Skeletal muscle satellite cell (primary cell): ENCODE results near the gene HLA-B.
"Not testable (repeated sequence)": the region's sequence is repeated elsewhere in the genome, so short reads cannot be mapped to it uniquely, and the experiment has no call there.

Experiments
- H3K27me3 ChIP-seq: 2 replicates; pipeline ENCODE4 v1.7.0; 2013; ENCODE audit warnings: low read length; ENCODE audit not compliant: control insufficient read depth, insufficient read depth
- H3K36me3 ChIP-seq: 2 replicates; pipeline ENCODE4 v1.7.0; 2013; ENCODE audit warnings: mild to moderate bottlenecking, control low read depth, low read length; ENCODE audit not compliant: insufficient read depth
- H3K4me1 ChIP-seq: 2 replicates; pipeline ENCODE4 v1.7.0; 2013; ENCODE audit warnings: low read length; ENCODE audit not compliant: control insufficient read depth, insufficient read depth
- H3K4me2 ChIP-seq: 2 replicates; pipeline ENCODE4 v1.7.0; 2013; ENCODE audit warnings: mild to moderate bottlenecking, low read length
- H3K4me3 ChIP-seq: 2 replicates; pipeline ENCODE4 v1.7.0; 2013; ENCODE audit warnings: low read length
- H3K9ac ChIP-seq: 2 replicates; pipeline ENCODE4 v1.7.0; 2013; ENCODE audit warnings: mild to moderate bottlenecking, low read depth, low read length, moderate library complexity
- H3K9me3 ChIP-seq: replicated peaks from 2 replicates; pipeline ENCODE4 v1.7.0; 2013; ENCODE audit warnings: mild to moderate bottlenecking, control low read depth, low read length

Gene HLA-B

GRCh38 chr6:31378721-31379103, 21.7 kb upstream of the HLA-B start:
- H3K36me3 ChIP-seq = no peaks in the 10 kb centered on the region
- H3K4me1 ChIP-seq = no peaks in the 10 kb centered on the region
- H3K4me3 ChIP-seq = no peak overlapping the region
- peaks cover 63% of the 10 kb centered on the region for H3K27me3 ChIP-seq
- no peak overlapping the region for H3K9ac ChIP-seq
- H3K4me2 ChIP-seq = no peak overlapping the region
- H3K9me3 ChIP-seq = no peaks in the 10 kb centered on the region

GRCh38 chr6:31378062-31378720, 21.2 kb upstream of the HLA-B start:
- no peaks in the 10 kb centered on the region for H3K9me3 ChIP-seq
- H3K4me2 ChIP-seq = no peak overlapping the region
- no peak overlapping the region for H3K9ac ChIP-seq
- H3K4me3 ChIP-seq = no peak overlapping the region
- no peaks in the 10 kb centered on the region for H3K4me1 ChIP-seq
- H3K36me3 ChIP-seq = no peaks in the 10 kb centered on the region
- peaks cover 63% of the 10 kb centered on the region for H3K27me3 ChIP-seq

GRCh38 chr6:31377029-31377428, 20.1 kb upstream of the HLA-B start:
- H3K36me3 ChIP-seq = no peaks in the 10 kb centered on the region
- H3K4me1 ChIP-seq = no peaks in the 10 kb centered on the region
- H3K27me3 ChIP-seq = peaks cover 64% of the 10 kb centered on the region
- H3K9ac ChIP-seq = no peak overlapping the region
- no peaks in the 10 kb centered on the region for H3K9me3 ChIP-seq
- no peak overlapping the region for H3K4me2 ChIP-seq
- no peak overlapping the region for H3K4me3 ChIP-seq

GRCh38 chr6:31375699-31376098, 18.7 kb upstream of the HLA-B start:
- H3K4me3 ChIP-seq = no peak overlapping the region
- H3K9ac ChIP-seq = no peak overlapping the region
- H3K27me3 ChIP-seq = peaks cover 53% of the 10 kb centered on the region
- no peak overlapping the region for H3K4me2 ChIP-seq
- H3K36me3 ChIP-seq = no peaks in the 10 kb centered on the region
- no peaks in the 10 kb centered on the region for H3K4me1 ChIP-seq
- H3K9me3 ChIP-seq = no peaks in the 10 kb centered on the region

GRCh38 chr6:31374118-31374517, 17.1 kb upstream of the HLA-B start:
- H3K36me3 ChIP-seq, H3K4me2 ChIP-seq, H3K4me3 ChIP-seq, H3K9ac ChIP-seq, H3K9me3 ChIP-seq, H3K4me1 ChIP-seq: not testable (repeated sequence)
- peaks cover 48% of the 10 kb centered on the region for H3K27me3 ChIP-seq

- no peak overlapping the region for H3K4me2 ChIP-seq
- H3K9me3 ChIP-seq = no peaks in the 10 kb centered on the region
- H3K27me3 ChIP-seq = peaks cover 63% of the 10 kb centered on the region
- no peaks in the 10 kb centered on the region for H3K36me3 ChIP-seq
- H3K4me3 ChIP-seq = no peak overlapping the region
- no peak overlapping the region for H3K9ac ChIP-seq
- H3K4me1 ChIP-seq = peaks cover 6% of the 10 kb centered on the region
These were observed 11.5 kb upstream of the HLA-B start for GRCh38 chr6:31368461-31368860.

GRCh38 chr6:31366693-31367470, 9.9 kb upstream of the HLA-B start:
- H3K36me3 ChIP-seq = no peaks in the 10 kb centered on the region
- peak overlapping the region; percentile 70 for H3K4me2 ChIP-seq
- H3K9me3 ChIP-seq = no peaks in the 10 kb centered on the region
- H3K9ac ChIP-seq = no peak overlapping the region
- H3K27me3 ChIP-seq = peaks cover 70% of the 10 kb centered on the region
- H3K4me3 ChIP-seq = no peak overlapping the region
- H3K4me1 ChIP-seq = peaks cover 6% of the 10 kb centered on the region

- Histone ChIP-seq H3K27me3 (peaks cover 78% of the 10 kb centered on the region), H3K9me3 (no peaks in the 10 kb centered on the region), H3K9ac (no peak overlapping the region), H3K4me2 (no peak overlapping the region), H3K36me3 (no peaks in the 10 kb centered on the region), H3K4me1 (peaks cover 6% of the 10 kb centered on the region), H3K4me3 (no peak overlapping the region)
These were observed 8.9 kb upstream of the HLA-B start for GRCh38 chr6:31365864-31366263.

- Histone ChIP-seq H3K4me2 (no peak overlapping the region), H3K27me3 (peaks cover 79% of the 10 kb centered on the region), H3K9me3 (no peaks in the 10 kb centered on the region), H3K9ac (no peak overlapping the region), H3K4me1 (peaks cover 6% of the 10 kb centered on the region), H3K36me3 (no peaks in the 10 kb centered on the region), H3K4me3 (no peak overlapping the region)
These were observed 6.8 kb upstream of the HLA-B start for GRCh38 chr6:31363811-31364210.

- Histone ChIP-seq H3K9me3 (no peaks in the 10 kb centered on the region), H3K9ac (no peak overlapping the region), H3K27me3 (peaks cover 79% of the 10 kb centered on the region)
These were observed 5.8 kb upstream of the HLA-B start for GRCh38 chr6:31362751-31363150.

DNA sequence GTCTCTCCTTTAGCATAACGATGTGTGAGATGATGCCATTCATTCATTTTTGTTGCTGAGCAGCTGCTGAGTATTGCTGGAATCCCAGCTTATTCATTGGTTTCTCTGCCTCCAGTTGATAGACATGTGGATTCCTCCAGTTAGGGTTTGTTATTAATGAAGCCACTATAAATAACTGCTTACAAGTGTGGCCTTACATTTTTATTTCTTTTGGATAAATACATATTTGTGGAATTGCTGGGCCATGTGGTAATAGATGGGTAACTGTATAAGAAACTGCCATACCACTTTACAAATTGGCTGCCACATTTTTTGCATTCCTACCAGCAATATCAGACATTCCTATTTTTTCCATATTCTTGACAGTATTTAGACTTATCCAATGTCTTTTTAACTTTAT, 2.6 kb upstream of the HLA-B start:
- Histone ChIP-seq H3K9ac (no peak overlapping the region), H3K4me2 (no peak overlapping the region), H3K4me3 (no peak overlapping the region), H3K4me1 (no peaks in the 10 kb centered on the region), H3K27me3 (peaks cover 59% of the 10 kb centered on the region), H3K9me3 (no peaks in the 10 kb centered on the region), H3K36me3 (no peaks in the 10 kb centered on the region)

More at GRCh38 chr6:31362751-31363150, 5.8 kb upstream of the HLA-B start:
- peaks cover 6% of the 10 kb centered on the region for H3K4me1 ChIP-seq
- no peak overlapping the region for H3K4me2 ChIP-seq
- no peaks in the 10 kb centered on the region for H3K36me3 ChIP-seq
- no peak overlapping the region for H3K4me3 ChIP-seq

- H3K4me3 ChIP-seq = no peak overlapping the region
- no peaks in the 10 kb centered on the region for H3K9me3 ChIP-seq
- H3K27me3 ChIP-seq = peaks cover 56% of the 10 kb centered on the region
These were observed 1.3 kb upstream of the HLA-B start for GRCh38 chr6:31358302-31358701.

More at GRCh38 chr6:31358302-31358701, 1.3 kb upstream of the HLA-B start:
- Histone ChIP-seq H3K4me1 (no peaks in the 10 kb centered on the region), H3K36me3 (no peaks in the 10 kb centered on the region), H3K9ac (no peak overlapping the region), H3K4me2 (no peak overlapping the region)
